DND-41 (cell line): ENCODE results near the gene CLDN19.
"Not testable (repeated sequence)": the region's sequence is repeated elsewhere in the genome, so short reads cannot be mapped to it uniquely, and the experiment has no call there.

Experiments
- ATAC-seq: fragments of 200-7000 bp; cut with Tn5 transposase; 3 replicates; pipeline ENCODE4 v1.9.1; 2021; ENCODE audit warnings: low read depth; ENCODE audit not compliant: insufficient read depth
- DNase-seq: peaks from one replicate; pipeline ENCODE4 v3.0.0-alpha.2; 2020
- H2AFZ ChIP-seq: 2 replicates; pipeline ENCODE4 v1.6.0; 2012; ENCODE audit warnings: low read depth, low read length
- H3K27ac ChIP-seq: 2 replicates; pipeline ENCODE4 v1.5.1; 2012; ENCODE audit warnings: low read length, inconsistent platforms
- H3K27me3 ChIP-seq: fragments of 200-600 bp; sonication (generic); 2 replicates; pipeline ENCODE4 v1.6.0; 2012; ENCODE audit warnings: low read length, mild to moderate bottlenecking, inconsistent platforms; ENCODE audit not compliant: insufficient read depth, poor library complexity
- H3K36me3 ChIP-seq: 2 replicates; pipeline ENCODE4 v1.5.1; 2012; ENCODE audit warnings: low read length, inconsistent platforms; ENCODE audit not compliant: insufficient read depth
- H3K4me1 ChIP-seq: 2 replicates; pipeline ENCODE4 v1.5.1; 2012; ENCODE audit warnings: mild to moderate bottlenecking, low read length; ENCODE audit not compliant: insufficient read depth
- H3K4me2 ChIP-seq: 2 replicates; pipeline ENCODE4 v1.6.0; 2012; ENCODE audit warnings: mild to moderate bottlenecking, moderate library complexity, low read length, inconsistent platforms; ENCODE audit not compliant: insufficient read depth
- H3K4me3 ChIP-seq, 2 experiments: fragments of 200-600 bp in 1 of 2; shearing (Covaris generic) in 1 of 2; 2 replicates each; pipeline ENCODE4 v1.5.1; 2012 to 2016; ENCODE audit warnings: inconsistent platforms in 2 of 2, low read length in 2 of 2, mild to moderate bottlenecking in 2 of 2, low read depth in 1 of 2, moderate library complexity in 1 of 2
- H3K79me2 ChIP-seq: 2 replicates; pipeline ENCODE4 v1.6.0; 2012; ENCODE audit warnings: low read length, inconsistent platforms; ENCODE audit not compliant: insufficient read depth
- H3K9ac ChIP-seq: 2 replicates; pipeline ENCODE4 v1.6.0; 2012; ENCODE audit warnings: low read depth, mild to moderate bottlenecking, inconsistent platforms, low read length, moderate library complexity
- H3K9me3 ChIP-seq: 2 replicates; pipeline ENCODE4 v1.5.1; 2012; ENCODE audit warnings: low read length, moderate library complexity, mild to moderate bottlenecking, inconsistent platforms; ENCODE audit not compliant: insufficient read depth, severe bottlenecking
- H4K20me1 ChIP-seq: 2 replicates; pipeline ENCODE4 v1.6.0; 2012; ENCODE audit warnings: low read length; ENCODE audit not compliant: insufficient read depth
- CTCF ChIP-seq: IDR thresholded peaks from 2 replicates; pipeline ENCODE4 v1.5.1; 2012; ENCODE audit warnings: borderline replicate concordance, low read length, moderate library complexity, mild to moderate bottlenecking; ENCODE audit not compliant: poor library complexity, severe bottlenecking; ENCODE audit errors: extremely low read depth
- EZH2 ChIP-seq: IDR thresholded peaks from 3 replicates; pipeline ENCODE4 v1.6.1; 2012; ENCODE audit warnings: borderline replicate concordance, low read depth, mild to moderate bottlenecking, moderate library complexity, low read length, inconsistent platforms; ENCODE audit not compliant: severe bottlenecking

CLDN19 gene

GRCh38 chr1:42756956-42757891 is 17.2 kb upstream of the CLDN19 start:
- no peaks in the 10 kb centered on the region for H3K9me3 ChIP-seq
- H3K4me2 ChIP-seq, result no peak overlapping the region
- DNase-seq (peak; percentile 21), ATAC-seq (0 out of 3 replicates have a peak, but pooled peaks have one; percentile 58)
- no peaks in the 10 kb centered on the region for H4K20me1 ChIP-seq
- no peak overlapping the region for H3K27ac ChIP-seq
- H3K9ac ChIP-seq, result no peak overlapping the region
- H3K27me3 ChIP-seq, result no peaks in the 10 kb centered on the region
- no peak overlapping the region for H3K4me3 ChIP-seq
- no peaks in the 10 kb centered on the region for H3K4me1 ChIP-seq
- H3K36me3 ChIP-seq, result peaks cover 80% of the 10 kb centered on the region
- peak; percentile 65 for TF ChIP-seq CTCF
- TF ChIP-seq EZH2, result no peak
- H2AFZ ChIP-seq, result no peak overlapping the region
- H3K79me2 ChIP-seq, result no peaks in the 10 kb centered on the region

GRCh38 chr1:42753070-42753469 is 13.0 kb upstream of the CLDN19 start:
- Histone ChIP-seq H3K27me3 (no peaks in the 10 kb centered on the region), H2AFZ (no peak overlapping the region), H3K36me3 (peaks cover 87% of the 10 kb centered on the region), H4K20me1 (no peaks in the 10 kb centered on the region), H3K9ac (no peak overlapping the region), H3K27ac (no peak overlapping the region), H3K9me3 (no peaks in the 10 kb centered on the region), H3K79me2 (no peaks in the 10 kb centered on the region), H3K4me2 (no peak overlapping the region), H3K4me3 (no peak overlapping the region), H3K4me1 (no peaks in the 10 kb centered on the region)
- TF ChIP-seq EZH2 (no peak), CTCF (no peak)
- no peak for DNase-seq
- no peak for ATAC-seq

- no peak for ATAC-seq
These were observed 12.2 kb upstream of the CLDN19 start for GRCh38 chr1:42752284-42752683.

GRCh38 chr1:42751511-42752070 is 11.6 kb upstream of the CLDN19 start:
- DNase-seq, H3K4me1 ChIP-seq, H3K4me2 ChIP-seq, H3K9ac ChIP-seq, H3K27me3 ChIP-seq, H3K4me3 ChIP-seq, H4K20me1 ChIP-seq, H3K79me2 ChIP-seq, H2AFZ ChIP-seq, ATAC-seq, H3K27ac ChIP-seq, H3K9me3 ChIP-seq: not testable (repeated sequence)
- H3K36me3 ChIP-seq, result peaks cover 87% of the 10 kb centered on the region

More at GRCh38 chr1:42752284-42752683, 12.2 kb upstream of the CLDN19 start:
- no peak for TF ChIP-seq EZH2
- TF ChIP-seq CTCF, result no peak
- DNase-seq, result no peak
- Histone ChIP-seq H3K4me1 (no peaks in the 10 kb centered on the region), H3K36me3 (peaks cover 87% of the 10 kb centered on the region), H2AFZ (no peak overlapping the region), H3K4me2 (no peak overlapping the region), H3K4me3 (no peak overlapping the region), H4K20me1 (no peaks in the 10 kb centered on the region), H3K79me2 (no peaks in the 10 kb centered on the region), H3K9me3 (no peaks in the 10 kb centered on the region), H3K27ac (no peak overlapping the region), H3K27me3 (no peaks in the 10 kb centered on the region), H3K9ac (no peak overlapping the region)
